AG04450 (cell line): ENCODE data around the gene FGD5. TPM values are rescaled to one million over a fixed set of nuclear protein-coding genes. Genes with fewer than 3 reads are reported as not detected.

ENCODE experiments used
- CTCF ChIA-PET: fragments of 300-600, 350-600 bp; formaldehyde crosslinking; extraction: SDS; loops from one replicate; lab custom pipeline; 2022; ENCODE audit warnings: antibody characterized with exemption, inconsistent platforms; lab: Charles Lee
- POLR2A ChIA-PET: fragments of 350-600 bp; formaldehyde crosslinking; extraction: SDS; loops from one replicate; lab custom pipeline; 2021; ENCODE audit warnings: antibody characterized with exemption, inconsistent platforms; lab: Yijun Ruan, JAX
- DNase-seq: peaks from one replicate; pipeline ENCODE4 v3.0.0-alpha.2; 2011; ENCODE audit warnings: low read depth, low spot score
- H3K27ac ChIP-seq: one replicate; pipeline ENCODE4 v1.5.1; 2012; ENCODE audit warnings: low read depth, low read length, control low read depth
- H3K27me3 ChIP-seq: one replicate; pipeline ENCODE4 v1.6.0; 2012; ENCODE audit warnings: low read length; ENCODE audit not compliant: control insufficient read depth, insufficient read depth
- H3K4me3 ChIP-seq: 2 replicates; pipeline ENCODE4 v1.5.1; 2011; ENCODE audit warnings: mild to moderate bottlenecking, low read depth, low read length, control low read depth
- H3K9me3 ChIP-seq: 2 replicates; pipeline ENCODE4 v1.5.1; 2012; ENCODE audit warnings: low read length; ENCODE audit not compliant: control insufficient read depth, insufficient read depth
- CTCF ChIP-seq: IDR thresholded peaks from 2 replicates; pipeline ENCODE4 v1.5.1; 2011; ENCODE audit warnings: low read depth, low read length, control low read depth, inconsistent platforms
- polyA plus RNA-seq: library from polyadenylated mRNA; depleted of rRNA; stranded (reverse); fragments of >200 nt; gene quantifications from 2 replicates; pipeline ENCODE4 v1.2.3, GENCODE V29; 2011

Gene FGD5
- polyA plus RNA-seq, 1 experiment, result not detected

GRCh38 chr3:14938954-14939353 lies 120.2 kb downstream of the FGD5 start:
- no peaks in the 10 kb centered on the region for H3K27me3 ChIP-seq
- POLR2A ChIA-PET, result no interaction called here
- no peak overlapping the region for H3K4me3 ChIP-seq
- no peak overlapping the region for H3K27ac ChIP-seq
- no peaks in the 10 kb centered on the region for H3K9me3 ChIP-seq
- CTCF ChIA-PET, result interaction anchor here (2.1 kb wide), 1 partner anchor 13 kb away, joined by 8 read pairs; no protein-coding TSS in a partner anchor
- no peak for DNase-seq
- no peak for TF ChIP-seq CTCF

GRCh38 chr3:14941871-14942270 lies 123.1 kb downstream of the FGD5 start:
- Histone ChIP-seq H3K9me3 (no peaks in the 10 kb centered on the region), H3K27ac (no peak overlapping the region), H3K27me3 (no peaks in the 10 kb centered on the region), H3K4me3 (no peak overlapping the region)
- POLR2A ChIA-PET, result no interaction called here
- no peak for TF ChIP-seq CTCF
- DNase-seq, result no peak
- CTCF ChIA-PET, result no interaction called here

GRCh38 chr3:14943042-14943441 lies 124.3 kb downstream of the FGD5 start:
- no peak for TF ChIP-seq CTCF
- DNase-seq, result no peak
- Histone ChIP-seq H3K27ac (no peak overlapping the region), H3K27me3 (no peaks in the 10 kb centered on the region), H3K9me3 (peaks cover 2% of the 10 kb centered on the region; the same call in 1 of the 2 replicates), H3K4me3 (no peak overlapping the region)
- CTCF ChIA-PET, result no interaction called here
- POLR2A ChIA-PET, result no interaction called here

- DNase-seq, result no peak
- H3K9me3 ChIP-seq, result peaks cover 2% of the 10 kb centered on the region; the same call in 1 of the 2 replicates
- TF ChIP-seq CTCF, result no peak
- ChIA-PET POLR2A (no interaction called here), CTCF (interaction anchor here (1.2 to 2.6 kb wide), 3 partner anchors 20 to 274 kb away, joined by 4 to 10 read pairs (median 6); no protein-coding TSS in a partner anchor)
- no peak overlapping the region for H3K27ac ChIP-seq
- H3K27me3 ChIP-seq, result no peaks in the 10 kb centered on the region
- peak overlapping the region; percentile 87 for H3K4me3 ChIP-seq
Observed at GRCh38 chr3:14946236-14946635, 127.5 kb downstream of the FGD5 start.

GRCh38 chr3:14946739-14947099 lies 128.0 kb downstream of the FGD5 start:
- Histone ChIP-seq H3K4me3 (peak overlapping the region; percentile 87), H3K27me3 (no peaks in the 10 kb centered on the region), H3K27ac (peak overlapping the region; percentile 92), H3K9me3 (peaks cover 2% of the 10 kb centered on the region; the same call in 1 of the 2 replicates)
- POLR2A ChIA-PET, result interaction anchor here (1.0 kb wide), 1 partner anchor 61 kb away, joined by 4 read pairs; no protein-coding TSS in a partner anchor
- TF ChIP-seq CTCF, result no peak
- DNase-seq, result no peak
- CTCF ChIA-PET, result interaction anchor here (0.6 to 2.6 kb wide), 4 partner anchors 8 to 274 kb away, joined by 3 to 10 read pairs (median 5); no protein-coding TSS in a partner anchor
